GM19023 (cell line): ENCODE data around the gene OBP2B.

Source experiments
- ATAC-seq: cut with Tn5 transposase; IDR thresholded peaks from one replicate; pipeline ENCODE4 v1.9.1; 2021; ENCODE audit warnings: mild to moderate bottlenecking, moderate library complexity; ENCODE audit not compliant: unreplicated experiment

OBP2B gene

GRCh38 chr9:133169102-133169501 is 39.9 kb downstream of the OBP2B start:
- ATAC-seq = no peak

- ATAC-seq = no peak
These were observed 40.6 kb downstream of the OBP2B start for GRCh38 chr9:133168432-133168831.

DNA sequence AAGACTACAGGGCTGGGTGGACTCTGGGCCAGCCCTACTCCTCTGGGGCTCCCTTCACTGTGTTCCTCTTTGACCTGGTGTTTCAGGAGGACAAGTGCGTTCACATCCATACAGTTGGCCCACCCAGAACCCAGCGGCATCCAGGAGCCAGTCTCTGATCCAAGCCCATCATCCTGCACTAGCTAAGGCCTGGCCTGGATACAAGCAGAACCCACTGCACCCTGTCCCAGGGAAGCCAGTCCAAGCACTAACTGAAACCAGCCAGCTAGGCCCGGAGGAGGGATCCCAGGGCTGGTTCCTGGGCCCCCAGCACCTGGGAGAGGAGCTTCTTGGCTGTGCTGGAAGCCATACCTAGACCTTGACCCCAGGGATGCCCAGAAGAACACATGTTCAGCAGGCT is 41.3 kb downstream of the OBP2B start:
- no peak for ATAC-seq

- ATAC-seq = no peak
These were observed 41.8 kb downstream of the OBP2B start for GRCh38 chr9:133167096-133167730.

DNA sequence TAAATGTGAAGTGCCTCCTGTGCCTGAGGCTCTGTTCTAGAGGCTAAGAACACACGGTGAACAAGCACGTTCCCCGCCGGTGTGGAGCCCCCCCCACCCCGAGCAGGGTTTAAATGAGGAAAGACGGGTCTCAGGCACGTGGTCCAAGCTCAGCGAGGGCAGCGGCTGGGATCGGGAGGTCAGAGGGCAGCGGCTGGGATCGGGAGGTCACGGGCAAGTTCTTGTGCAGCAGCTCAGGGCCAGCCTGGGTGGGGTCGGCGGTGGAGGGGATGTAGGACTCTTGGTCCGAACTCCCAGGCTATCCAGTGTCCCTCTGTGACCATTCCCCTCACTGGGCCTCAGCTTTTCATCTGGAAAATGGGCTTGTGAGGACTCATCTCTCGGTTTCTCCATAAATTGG is 42.7 kb downstream of the OBP2B start:
- ATAC-seq = no peak

DNA sequence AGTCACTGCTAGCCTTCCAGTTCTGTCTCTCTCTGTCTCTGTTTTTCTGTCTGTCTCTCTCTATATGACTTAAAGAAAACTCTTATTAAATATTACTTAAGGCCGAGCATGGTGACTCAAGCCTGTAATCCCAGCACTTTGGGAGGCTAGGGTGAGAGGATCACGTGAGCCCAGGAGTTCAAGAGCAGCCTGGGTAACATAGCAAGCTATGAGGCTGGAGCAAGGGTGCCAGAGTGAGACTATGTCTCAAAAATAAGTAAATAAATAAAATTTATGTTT is 43.7 kb downstream of the OBP2B start:
- ATAC-seq = no peak

DNA sequence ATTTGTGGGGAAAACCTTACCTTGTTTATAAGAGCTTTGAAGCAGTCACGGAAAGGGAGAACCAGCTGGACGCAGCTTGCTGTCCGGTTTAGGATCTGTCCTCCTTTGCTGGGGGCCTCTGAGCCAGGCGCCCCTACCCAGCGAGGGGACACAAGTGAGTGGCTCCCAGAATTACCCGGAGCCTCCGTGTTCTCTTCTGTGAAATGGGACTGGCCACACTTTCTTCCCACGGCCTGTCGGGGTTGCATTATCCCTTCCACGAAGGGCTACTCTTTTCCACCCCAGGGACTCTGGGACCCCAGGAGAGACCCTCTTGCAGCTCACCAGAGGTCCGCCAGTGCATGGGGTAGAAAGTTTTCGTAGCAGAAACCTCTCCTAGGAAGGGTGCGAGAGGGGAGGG is 44.9 kb downstream of the OBP2B start:
- no peak for ATAC-seq

- ATAC-seq = no peak
These were observed 45.4 kb downstream of the OBP2B start, which contains the start of gene GBGT1 for GRCh38 chr9:133163504-133164172. Gene GBGT1, minus strand, starts transcription at chr9:133163914. Its CDS starts 1,502 bp downstream, at chr9:133162412.

GRCh38 chr9:133162861-133163503 is 46.1 kb downstream of the OBP2B start:
- no peak for ATAC-seq

- ATAC-seq = no peak
These were observed 47.5 kb downstream of the OBP2B start for GRCh38 chr9:133161547-133161950.

- no peak for ATAC-seq
These were observed 48.1 kb downstream of the OBP2B start for GRCh38 chr9:133160742-133161546.

- ATAC-seq = no peak
These were observed 50.4 kb downstream of the OBP2B start for GRCh38 chr9:133158695-133159094.
